Neural cell (in vitro differentiated cells): Measurements from ENCODE around the gene BCAS1. TPM values are rescaled to one million over a fixed set of nuclear protein-coding genes. Genes with fewer than 3 reads are reported as not detected.

Experiments
- H2AFZ ChIP-seq: fragments of 200-600, 300-800 bp; sonication (generic), shearing (Covaris generic); 2 replicates; pipeline ENCODE4 v1.6.0; 2014; ENCODE audit warnings: low read depth, mild to moderate bottlenecking, antibody characterized with exemption, low read length, moderate library complexity
- H3F3A ChIP-seq: fragments of 200-600 bp; shearing (Covaris generic); 2 replicates; pipeline ENCODE4 v1.6.1; 2016; ENCODE audit warnings: mild to moderate bottlenecking, moderate library complexity, mixed read lengths, antibody characterized with exemption, low read length; ENCODE audit not compliant: insufficient read depth, poor library complexity, severe bottlenecking
- H3K27ac ChIP-seq: fragments of 200-600, 300-800 bp; sonication (generic), shearing (Covaris generic); 2 replicates; pipeline ENCODE4 v1.5.1; 2014; ENCODE audit warnings: mild to moderate bottlenecking, low read length, moderate library complexity
- H3K27me3 ChIP-seq: fragments of 300-800, 200-600 bp; sonication (generic), shearing (Covaris generic); 2 replicates; pipeline ENCODE4 v1.6.0; 2014; ENCODE audit warnings: mild to moderate bottlenecking, low read depth, low read length, moderate library complexity; ENCODE audit not compliant: insufficient read depth
- H3K36me3 ChIP-seq: fragments of 300-800, 200-600 bp; sonication (generic), shearing (Covaris generic); 2 replicates; pipeline ENCODE4 v1.5.1; 2014; ENCODE audit warnings: mild to moderate bottlenecking, antibody characterized with exemption, low read length, moderate library complexity; ENCODE audit not compliant: insufficient read depth
- H3K4me2 ChIP-seq: fragments of 300-800, 200-600 bp; sonication (generic), shearing (Covaris generic); 2 replicates; pipeline ENCODE4 v1.6.0; 2014; ENCODE audit warnings: mild to moderate bottlenecking, low read length
- H3K4me3 ChIP-seq: fragments of 300-800, 200-600 bp; sonication (generic), shearing (Covaris generic); 2 replicates; pipeline ENCODE4 v1.5.1; 2014; ENCODE audit warnings: mild to moderate bottlenecking, low read length, moderate library complexity
- H3K79me2 ChIP-seq: fragments of 200-600 bp; shearing (Covaris generic); replicated peaks from 2 replicates; pipeline ENCODE4 v1.6.0; 2014; ENCODE audit warnings: mild to moderate bottlenecking, low read length, moderate library complexity; ENCODE audit not compliant: insufficient read depth
- H3K9ac ChIP-seq: fragments of 300-800, 200-600 bp; sonication (generic), shearing (Covaris generic); 2 replicates; pipeline ENCODE4 v1.6.1; 2016; ENCODE audit warnings: mild to moderate bottlenecking, low read length, mixed read lengths
- H3K9me2 ChIP-seq: fragments of 200-600 bp; shearing (Covaris generic); 2 replicates; pipeline ENCODE4 v1.6.1; 2016; ENCODE audit warnings: mild to moderate bottlenecking, low read length, mixed read lengths; ENCODE audit not compliant: insufficient read depth
- H3K9me3 ChIP-seq: fragments of 200-600, 300-800 bp; sonication (generic), shearing (Covaris generic); 2 replicates; pipeline ENCODE4 v1.6.1; 2016; ENCODE audit warnings: mild to moderate bottlenecking, mixed run types, low read length, moderate library complexity, mixed read lengths
- H4K20me1 ChIP-seq: fragments of 200-600 bp; shearing (Covaris generic); 2 replicates; pipeline ENCODE4 v1.6.1; 2016; ENCODE audit warnings: mild to moderate bottlenecking, mixed run types; ENCODE audit not compliant: insufficient read depth
- CTCF ChIP-seq: fragments of 450-650 bp; IDR thresholded peaks from 2 replicates; pipeline ENCODE4 v1.5.1; 2014; ENCODE audit warnings: antibody characterized with exemption, mild to moderate bottlenecking, moderate library complexity; ENCODE audit not compliant: poor library complexity, severe bottlenecking
- EP300 ChIP-seq: fragments of 450-650 bp; conservative IDR thresholded peaks from 2 replicates; pipeline ENCODE4 v1.6.1; 2014; ENCODE audit warnings: antibody characterized with exemption, mild to moderate bottlenecking, moderate library complexity; ENCODE audit not compliant: poor library complexity, severe bottlenecking
- EZH2 ChIP-seq: fragments of 200-600, 300-800 bp; shearing (Covaris generic), sonication (generic); IDR thresholded peaks from 2 replicates; pipeline ENCODE4 v1.6.1; 2014; ENCODE audit warnings: antibody characterized with exemption, low read length, borderline replicate concordance, mild to moderate bottlenecking; ENCODE audit not compliant: insufficient read depth, poor library complexity, severe bottlenecking
- MXI1 ChIP-seq: fragments of 450-650 bp; conservative IDR thresholded peaks from 2 replicates; pipeline ENCODE4 v1.6.1; 2014; ENCODE audit warnings: antibody characterized with exemption, mild to moderate bottlenecking; ENCODE audit not compliant: poor library complexity, severe bottlenecking
- POLR2AphosphoS5 ChIP-seq: IDR thresholded peaks from 2 replicates; pipeline ENCODE4 v1.6.1; 2012
- RAD21 ChIP-seq: fragments of 450-650 bp; conservative IDR thresholded peaks from 2 replicates; pipeline ENCODE4 v1.6.1; 2014; ENCODE audit warnings: antibody characterized with exemption, mild to moderate bottlenecking, moderate library complexity
- REST ChIP-seq: IDR thresholded peaks from 2 replicates; pipeline ENCODE4 v1.6.1; 2012; ENCODE audit warnings: borderline replicate concordance
- SMC3 ChIP-seq: fragments of 450-650 bp; conservative IDR thresholded peaks from 2 replicates; pipeline ENCODE4 v1.6.1; 2014; ENCODE audit warnings: antibody characterized with exemption, mild to moderate bottlenecking, moderate library complexity; ENCODE audit not compliant: poor library complexity
- TAF1 ChIP-seq: IDR thresholded peaks from 2 replicates; pipeline ENCODE4 v1.6.1; 2012; ENCODE audit warnings: low read depth
- polyA plus RNA-seq: library from polyadenylated mRNA; depleted of rRNA; stranded (reverse); fragments of >200 nt; gene quantifications from 2 replicates; pipeline ENCODE4 v1.2.3, GENCODE V29; 2014
- small RNA-seq, 3 experiments: library from RNA; depleted of rRNA; stranded (forward); fragments of <200 nt; gene quantifications; one replicate each; pipeline ENCODE3, GENCODE V24; 2012

The BCAS1 gene
- polyA plus RNA-seq, 1 donor from 2014 or later: not detected

DNA sequence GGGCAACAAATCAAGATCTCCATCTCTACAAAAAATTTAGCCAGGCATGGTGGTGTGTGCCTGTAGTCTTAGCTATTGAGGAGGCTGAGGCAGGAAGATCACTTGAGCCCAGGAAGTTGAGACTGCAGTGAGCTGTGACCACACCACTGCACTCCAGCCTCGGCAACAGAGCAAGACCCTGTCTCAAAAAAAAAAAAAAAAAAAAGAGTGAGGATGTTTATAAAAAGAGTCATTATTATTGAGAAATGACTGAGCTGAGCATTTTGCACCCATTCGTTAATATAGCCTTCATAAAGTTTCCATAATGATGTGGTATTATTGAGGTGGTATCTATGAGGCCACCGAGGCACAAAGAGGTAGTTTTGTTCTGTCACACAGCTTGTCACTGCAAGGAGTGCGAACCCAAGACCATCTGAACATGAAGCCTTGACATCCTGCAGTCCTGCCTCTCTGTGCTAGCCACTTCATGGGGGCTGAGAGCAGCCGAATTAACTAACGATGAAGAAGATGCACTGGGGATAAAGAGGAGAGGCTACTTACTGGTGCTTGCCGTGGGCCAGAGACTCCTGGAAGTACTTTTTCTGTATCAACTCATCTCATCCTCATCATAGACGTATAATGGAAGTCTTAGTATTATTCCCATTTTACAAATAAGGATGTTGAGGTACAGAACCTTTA lies 175.5 kb downstream of the BCAS1 start:
- Histone ChIP-seq H3K9me3 (no peaks in the 10 kb centered on the region), H3K9ac (no peak overlapping the region), H4K20me1 (no peaks in the 10 kb centered on the region), H2AFZ (no peak overlapping the region), H3K4me3 (no peak overlapping the region), H3K36me3 (no peaks in the 10 kb centered on the region), H3K27ac (no peak overlapping the region), H3K27me3 (no peaks in the 10 kb centered on the region), H3K79me2 (no peaks in the 10 kb centered on the region), H3F3A (no peaks in the 10 kb centered on the region), H3K4me2 (no peak overlapping the region), H3K9me2 (no peaks in the 10 kb centered on the region)
- TF ChIP-seq REST: no peak
- no peak for TF ChIP-seq MXI1
- no peak for TF ChIP-seq EP300
- TF ChIP-seq SMC3: no peak
- TF ChIP-seq RAD21: no peak
- TF ChIP-seq POLR2AphosphoS5: no peak
- TF ChIP-seq TAF1: no peak
- no peak for TF ChIP-seq CTCF
- TF ChIP-seq EZH2: no peak

Small RNA genes lying within 50 kb of the gene (small RNA-seq; reads per million reads assigned to genes)
- 0 reads per million in 3 experiments for gene MIR4756

Other genes with a start within 250 kb of the BCAS1 start
- 0.12 TPM in 1 of 2 replicates, not detected in the other for gene CYP24A1, start 103.4 kb upstream of the BCAS1 start, polyA plus RNA-seq
- gene PFDN4, start 137.5 kb upstream of the BCAS1 start, polyA plus RNA-seq: 350 and 512 TPM in 2 replicates